ENCODE measurements around the gene PRLH. TPM values are rescaled to one million over a fixed set of nuclear protein-coding genes. Genes with fewer than 3 reads are reported as not detected.

The PRLH gene
- total RNA-seq, 1 donor = not detected

GRCh38 chr2:237563816-237564215 lies 2.6 kb upstream of the PRLH start:
- DNase-seq (ENCODE audit: low read depth in 2 of 3, low spot score in 2 of 3) = no peak

DNA sequence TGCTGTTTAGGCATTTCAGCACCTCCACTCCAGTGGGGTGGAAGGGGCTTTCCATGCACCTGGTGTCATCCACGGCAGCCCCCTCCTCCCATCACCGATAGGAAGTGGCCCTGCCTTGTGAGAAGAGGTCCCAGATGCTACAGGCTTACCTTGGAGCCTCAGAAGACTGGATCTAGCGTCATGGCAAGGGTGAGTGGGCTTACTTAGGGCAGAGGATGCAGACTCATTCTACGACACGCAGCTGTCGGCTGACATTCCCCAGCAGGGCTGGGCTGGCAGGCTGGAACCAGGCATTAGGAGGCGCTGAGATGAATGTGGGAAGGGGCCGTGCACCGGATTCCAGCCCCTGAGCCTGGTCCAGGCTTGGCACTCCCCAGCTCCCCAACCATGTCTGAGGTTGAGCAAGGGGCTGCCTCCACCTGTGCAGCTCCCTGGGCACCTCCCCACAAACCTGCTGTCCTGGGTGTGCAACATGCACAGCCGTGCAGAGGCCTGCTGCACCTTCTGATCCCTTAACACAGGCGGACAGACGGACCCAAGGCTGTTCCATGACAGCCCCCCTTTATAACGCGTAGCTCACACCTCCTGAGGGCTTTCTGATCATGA lies 1.7 kb upstream of the PRLH start:
- no peak for DNase-seq (ENCODE audit: low read depth in 2 of 3, low spot score in 2 of 3)

DNA sequence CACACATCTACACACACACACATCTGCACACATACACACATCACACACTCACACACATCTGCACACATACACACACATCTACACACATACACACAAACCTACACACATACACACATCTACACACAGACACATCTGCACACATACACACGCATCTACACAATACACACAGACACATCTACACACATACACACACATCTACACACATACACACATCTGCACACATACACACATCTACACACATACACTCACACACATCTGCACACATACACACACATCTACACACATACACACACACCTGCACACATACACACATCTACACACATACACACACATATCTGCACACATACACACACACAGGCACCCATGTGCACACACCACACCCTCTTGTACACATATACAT lies 400 bp upstream of the PRLH start:
- DNase-seq (ENCODE audit: low read depth in 2 of 3, low spot score in 2 of 3) = no peak

GRCh38 chr2:237567276-237568029 lies 1.1 kb downstream of the PRLH start:
- no peak for DNase-seq (ENCODE audit: low read depth in 2 of 3, low spot score in 2 of 3)

DNA sequence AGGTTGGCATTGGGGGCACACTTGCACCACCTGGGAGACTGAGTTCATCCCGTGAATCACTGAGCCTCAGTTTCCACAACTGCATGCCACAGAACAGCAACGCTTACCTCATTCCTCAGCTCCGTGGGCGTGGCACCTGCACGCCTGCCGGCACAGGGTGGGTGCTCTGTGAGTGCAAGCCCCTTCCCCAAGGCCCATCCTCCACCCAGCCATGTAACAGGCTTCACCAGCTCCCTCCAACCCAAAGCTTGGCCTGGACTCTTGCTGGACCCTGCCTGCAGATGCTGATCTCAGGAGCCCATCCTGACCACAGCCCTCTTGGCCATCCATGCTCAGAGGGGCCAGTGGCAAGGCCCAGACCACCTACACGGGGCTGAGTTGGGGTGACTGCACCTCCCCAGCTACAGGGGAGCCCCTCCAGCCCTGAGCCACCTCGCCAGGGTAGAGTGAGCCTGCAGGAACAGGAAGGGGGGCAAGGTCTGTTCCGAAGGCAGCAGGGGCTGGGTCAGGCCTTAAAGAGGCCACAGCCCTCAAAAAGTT lies 1.8 kb downstream of the PRLH start:
- DNase-seq (ENCODE audit: low read depth in 2 of 3, low spot score in 2 of 3) = no peak

GRCh38 chr2:237569041-237569440 lies 2.7 kb downstream of the PRLH start:
- DNase-seq (ENCODE audit: low read depth in 2 of 3, low spot score in 2 of 3) = no peak

DNA sequence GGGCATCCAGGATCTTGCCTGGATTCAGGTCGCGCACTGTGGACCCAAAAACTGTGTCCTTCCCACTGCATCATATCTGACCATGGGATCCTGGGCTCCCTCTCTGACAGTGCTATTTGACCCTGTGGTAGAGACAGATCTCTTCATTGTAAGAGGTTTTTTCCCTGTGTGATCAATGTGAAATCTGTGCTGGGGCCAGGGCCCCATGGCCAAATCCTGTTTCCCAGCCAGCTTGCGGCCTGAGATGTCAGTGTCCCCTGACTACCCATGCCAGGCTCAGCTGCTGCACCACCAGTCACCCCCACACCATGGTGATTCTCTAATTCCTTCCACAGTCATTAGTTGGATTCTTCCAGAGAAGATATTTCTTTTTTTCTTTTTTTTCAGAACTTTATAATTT lies 3.5 kb downstream of the PRLH start:
- no peak for DNase-seq (ENCODE audit: low read depth in 2 of 3, low spot score in 2 of 3)

DNA sequence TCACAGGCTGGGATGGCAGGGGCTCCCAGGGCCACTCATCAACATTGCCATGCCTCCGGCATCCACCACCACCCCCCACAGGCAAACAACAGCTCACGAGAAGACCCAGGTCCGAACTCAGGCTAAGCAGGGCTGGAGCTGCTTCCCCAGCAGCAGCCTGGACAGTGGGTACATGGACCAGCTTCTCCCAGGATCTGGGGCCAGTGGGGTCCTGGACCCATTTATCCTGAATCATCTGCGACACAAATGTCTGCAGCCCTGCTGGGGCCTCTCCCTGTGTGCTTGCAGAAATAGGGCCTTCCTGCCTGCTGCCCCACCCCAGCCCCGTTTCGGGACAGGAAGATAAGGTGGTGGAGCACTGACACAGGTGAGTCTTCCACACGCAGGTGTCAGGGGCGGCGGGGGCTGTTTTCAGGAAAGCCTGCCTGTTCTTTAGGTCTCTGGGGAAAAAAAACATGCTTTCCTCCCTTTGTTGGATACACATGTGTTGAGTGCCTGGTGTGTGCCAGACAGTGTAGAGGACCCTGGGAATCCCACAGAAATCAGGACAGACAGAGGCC lies 4.5 kb downstream of the PRLH start:
- DNase-seq (ENCODE audit: low read depth in 2 of 3, low spot score in 2 of 3) = no peak

- no peak for DNase-seq (ENCODE audit: low read depth in 2 of 3, low spot score in 2 of 3)
Measured at GRCh38 chr2:237571551-237571950, 5.2 kb downstream of the PRLH start.

- peak; percentile 67 to 92 (median 89) for DNase-seq (ENCODE audit: low read depth in 2 of 3, low spot score in 2 of 3)
Measured at GRCh38 chr2:237572021-237572741, 5.8 kb downstream of the PRLH start.

- DNase-seq (ENCODE audit: low read depth in 2 of 3, low spot score in 2 of 3) = no peak
Measured at GRCh38 chr2:237572742-237573101, 6.3 kb downstream of the PRLH start.

- no peak for DNase-seq (ENCODE audit: low read depth in 2 of 3, low spot score in 2 of 3)
Measured at GRCh38 chr2:237573721-237574415, 7.5 kb downstream of the PRLH start.

DNA sequence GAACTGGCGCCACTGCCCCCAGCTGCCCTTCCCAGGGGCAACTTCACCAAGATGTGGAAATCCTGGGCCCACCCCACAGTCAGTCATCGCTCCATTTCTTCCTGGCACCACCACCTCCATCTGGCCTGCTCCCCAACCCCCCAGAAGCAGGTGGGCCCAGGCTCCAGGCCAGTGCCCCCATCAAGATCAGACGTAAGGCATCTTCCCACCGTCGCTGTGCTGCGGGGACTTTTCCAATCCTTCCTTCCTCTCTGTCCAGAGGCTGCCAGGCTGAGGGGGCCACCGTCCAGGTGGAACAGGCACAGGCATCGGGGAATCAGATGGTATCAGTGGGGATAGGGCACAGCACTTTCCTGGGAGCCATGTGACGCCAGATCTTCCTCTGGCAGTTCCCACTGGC lies 8.1 kb downstream of the PRLH start:
- DNase-seq (ENCODE audit: low read depth in 2 of 3, low spot score in 2 of 3) = no peak

- DNase-seq (ENCODE audit: low read depth in 2 of 3, low spot score in 2 of 3) = no peak
Measured at GRCh38 chr2:237574894-237575868, 8.8 kb downstream of the PRLH start.

GRCh38 chr2:237575869-237576862 lies 9.8 kb downstream of the PRLH start:
- no peak for DNase-seq (ENCODE audit: low read depth in 2 of 3, low spot score in 2 of 3)

DNA sequence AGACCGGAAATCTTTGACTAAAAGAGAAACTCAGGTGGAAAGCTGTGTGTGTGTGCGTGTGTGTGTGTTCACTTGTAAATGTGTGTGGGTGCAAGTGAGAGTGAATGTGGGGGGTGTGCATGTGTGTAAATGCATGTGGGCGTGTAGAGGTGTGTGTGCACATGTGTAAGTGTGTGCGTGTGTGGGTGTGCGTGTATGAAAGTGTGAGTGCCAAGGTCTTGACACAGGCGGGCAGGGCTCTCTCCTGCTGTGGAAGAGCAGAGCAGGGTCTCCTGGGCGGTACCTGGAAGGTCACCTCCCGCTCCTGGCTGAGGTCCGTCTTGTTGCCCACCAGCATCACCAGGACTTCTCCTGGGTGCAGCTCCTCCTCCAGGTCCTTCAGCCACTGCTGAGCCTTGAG lies 10.6 kb downstream of the PRLH start:
- DNase-seq (ENCODE audit: low read depth in 2 of 3, low spot score in 2 of 3) = no peak

DNA sequence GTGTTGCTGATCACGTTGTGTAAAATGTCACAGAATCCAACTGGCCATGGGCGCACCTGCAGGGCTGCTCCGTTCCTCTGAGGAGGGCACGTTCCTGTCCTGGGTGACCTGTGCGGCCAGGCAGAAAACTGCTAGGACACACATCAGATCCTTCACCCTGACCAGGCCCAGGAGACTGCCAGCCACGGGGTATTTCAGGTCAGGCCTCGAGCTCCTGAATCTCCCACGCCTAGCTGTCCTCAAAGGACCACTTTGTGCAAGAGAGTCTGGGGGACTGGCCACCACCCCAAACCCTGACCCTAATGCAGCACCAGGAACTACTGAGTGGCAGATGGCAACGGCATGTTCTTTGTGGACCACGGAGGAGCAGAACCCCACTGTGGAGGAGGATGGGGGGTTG lies 11.1 kb downstream of the PRLH start:
- no peak for DNase-seq (ENCODE audit: low read depth in 2 of 3, low spot score in 2 of 3)
